ENCODE data around the gene IFNLR1.

Gene IFNLR1

DNA sequence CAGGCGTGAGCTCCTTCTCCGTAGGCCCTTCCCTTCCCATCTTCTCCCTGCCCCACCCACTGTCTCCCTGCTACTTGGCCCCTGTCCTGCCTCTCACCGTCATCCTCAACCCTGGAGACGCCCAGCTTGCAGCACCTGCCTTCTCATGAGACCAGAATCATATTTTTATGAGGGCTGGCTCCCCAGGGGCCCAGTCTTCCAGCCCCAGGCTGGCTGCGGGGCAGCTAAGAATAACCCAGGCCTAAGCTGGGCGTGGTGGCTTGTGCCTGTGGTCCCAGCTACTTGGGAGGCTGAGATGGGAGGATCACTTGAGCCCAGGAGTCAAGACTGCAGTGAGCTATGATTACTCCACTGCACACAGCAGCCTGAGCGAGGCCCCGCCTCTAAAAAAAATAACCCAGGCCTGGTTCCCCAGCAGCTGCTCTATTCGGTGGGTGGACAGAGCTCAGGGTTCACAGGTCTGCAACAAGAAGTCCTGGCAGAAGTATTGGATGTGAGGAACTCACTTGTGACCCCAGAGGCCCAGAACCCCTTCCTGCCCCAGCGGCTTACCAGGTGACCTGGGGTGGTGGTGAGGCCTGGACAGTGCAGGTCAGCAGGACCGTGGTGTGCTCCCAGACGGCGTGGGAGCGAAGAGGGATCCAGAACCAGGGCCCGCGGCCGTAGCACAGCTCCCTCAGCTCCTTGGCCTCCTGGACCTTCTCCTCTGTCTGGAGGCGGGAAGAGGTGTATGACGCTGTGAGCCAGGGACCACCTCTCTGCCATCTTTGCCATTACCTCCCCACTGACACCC lies 81.5 kb downstream of the IFNLR1 start:
- DNase-seq (ENCODE audit: low read depth in 2 of 2) = no peak

GRCh38 chr1:24104854-24105253 lies 82.2 kb downstream of the IFNLR1 start:
- no peak for DNase-seq (ENCODE audit: low read depth in 2 of 2)
